ENCODE results near the gene AHNAK2. TPM values are rescaled to one million over a fixed set of nuclear protein-coding genes. Genes with fewer than 3 reads are reported as not detected.
A peak's percentile ranks its signal among the peaks of the same experiment; 100 is the strongest.

AHNAK2 gene
- total RNA-seq, 1 experiment from 2014 or later = 223 TPM

DNA sequence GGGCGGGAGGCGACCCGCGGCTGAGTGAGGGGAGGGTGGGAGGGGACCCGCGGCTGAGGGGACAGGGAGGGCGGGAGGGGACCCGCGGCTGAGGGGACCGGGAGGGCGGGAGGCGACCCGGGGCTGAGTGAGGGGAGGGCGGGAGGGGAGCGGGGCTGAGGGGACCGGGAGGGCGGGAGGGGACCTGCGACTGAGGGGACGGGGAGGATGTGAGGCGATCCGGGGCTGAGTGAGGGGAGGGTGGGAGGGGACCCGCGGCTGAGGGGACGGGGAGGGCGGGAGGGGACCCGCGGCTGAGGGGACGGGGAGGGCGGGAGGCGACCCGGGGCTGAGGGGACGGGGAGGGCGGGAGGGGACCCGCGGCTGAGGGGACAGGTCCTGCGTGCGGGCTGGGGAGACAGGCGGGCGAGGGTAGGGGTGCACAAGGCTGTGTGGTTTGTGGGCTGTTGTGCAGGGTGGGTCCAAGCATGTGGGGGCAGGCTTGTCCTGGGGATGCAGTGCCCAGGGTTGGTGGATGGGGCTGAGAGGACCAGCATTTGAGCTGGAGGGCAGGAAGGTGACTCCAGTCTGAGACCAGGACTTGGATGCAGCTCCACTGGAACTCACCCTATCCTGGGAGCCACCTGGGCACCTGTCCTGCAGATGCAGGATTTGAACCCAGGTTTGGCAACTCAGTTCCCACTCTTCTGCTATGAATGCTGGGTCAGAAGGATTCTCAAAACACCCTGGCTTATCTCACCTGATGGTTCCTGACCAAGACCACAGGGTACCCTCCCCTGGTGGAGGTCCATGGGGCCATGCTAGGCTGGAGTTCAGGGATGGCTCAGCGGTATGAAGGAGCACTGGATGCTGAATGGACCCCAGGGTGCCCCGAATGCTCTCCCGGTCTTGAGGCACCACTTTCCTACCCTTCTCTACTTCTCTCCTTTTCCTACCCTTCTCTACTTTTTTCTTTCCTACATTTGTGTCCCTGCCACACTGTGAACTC is 44.1 kb downstream of the AHNAK2 start:
- POLR2A ChIA-PET = no interaction called here
- Histone ChIP-seq H3K36me3 (ENCODE audit: control insufficient read depth, insufficient read depth, low read length) (no peaks in the 10 kb centered on the region), H3K4me3 (ENCODE audit: low read depth in 2 of 2, low read length in 2 of 2) (peak overlapping the region in 1 of 2 experiments; percentile 14; a peak in 1 of 4 replicates), H3K9me3 (ENCODE audit: control insufficient read depth, insufficient read depth, low read depth, low read length) (no peaks in the 10 kb centered on the region), H3K27me3 (ENCODE audit: control insufficient read depth, insufficient read depth, low read length) (no peaks in the 10 kb centered on the region), H3K27ac (ENCODE audit: low read length) (no peak overlapping the region), H3K4me1 (ENCODE audit: control insufficient read depth, insufficient read depth, low read length) (no peaks in the 10 kb centered on the region)
- DNase-seq (ENCODE audit: low read depth, low spot score) (no peak), ATAC-seq (no peak)
- CTCF ChIA-PET = no interaction called here
- in situ Hi-C loops (cut with HindIII; ENCODE audit: low pct_unique_long_range_greater_than_20kb, low sequenced_read_pairs) = no loop called here
- no TSS peak for BruUV-seq (replicated peaks)
- no peak for TF ChIP-seq SIN3A (IDR thresholded peaks at IDR 0.05; ENCODE audit: borderline replicate concordance, insufficient read depth, low read depth, low read length)
- no peak for TF ChIP-seq REST (IDR thresholded peaks at IDR 0.05; ENCODE audit: insufficient read depth in 1 of 2, low read depth in 2 of 2, low read length in 1 of 2)
- TF ChIP-seq, protein P1, sequence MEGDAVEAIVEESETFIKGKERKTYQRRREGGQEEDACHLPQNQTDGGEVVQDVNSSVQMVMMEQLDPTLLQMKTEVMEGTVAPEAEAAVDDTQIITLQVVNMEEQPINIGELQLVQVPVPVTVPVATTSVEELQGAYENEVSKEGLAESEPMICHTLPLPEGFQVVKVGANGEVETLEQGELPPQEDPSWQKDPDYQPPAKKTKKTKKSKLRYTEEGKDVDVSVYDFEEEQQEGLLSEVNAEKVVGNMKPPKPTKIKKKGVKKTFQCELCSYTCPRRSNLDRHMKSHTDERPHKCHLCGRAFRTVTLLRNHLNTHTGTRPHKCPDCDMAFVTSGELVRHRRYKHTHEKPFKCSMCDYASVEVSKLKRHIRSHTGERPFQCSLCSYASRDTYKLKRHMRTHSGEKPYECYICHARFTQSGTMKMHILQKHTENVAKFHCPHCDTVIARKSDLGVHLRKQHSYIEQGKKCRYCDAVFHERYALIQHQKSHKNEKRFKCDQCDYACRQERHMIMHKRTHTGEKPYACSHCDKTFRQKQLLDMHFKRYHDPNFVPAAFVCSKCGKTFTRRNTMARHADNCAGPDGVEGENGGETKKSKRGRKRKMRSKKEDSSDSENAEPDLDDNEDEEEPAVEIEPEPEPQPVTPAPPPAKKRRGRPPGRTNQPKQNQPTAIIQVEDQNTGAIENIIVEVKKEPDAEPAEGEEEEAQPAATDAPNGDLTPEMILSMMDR (IDR thresholded peaks at IDR 0.05) = no peak
- intact Hi-C loops (cut with micrococcal nuclease; ENCODE audit: unreplicated experiment) = no loop called here

DNA sequence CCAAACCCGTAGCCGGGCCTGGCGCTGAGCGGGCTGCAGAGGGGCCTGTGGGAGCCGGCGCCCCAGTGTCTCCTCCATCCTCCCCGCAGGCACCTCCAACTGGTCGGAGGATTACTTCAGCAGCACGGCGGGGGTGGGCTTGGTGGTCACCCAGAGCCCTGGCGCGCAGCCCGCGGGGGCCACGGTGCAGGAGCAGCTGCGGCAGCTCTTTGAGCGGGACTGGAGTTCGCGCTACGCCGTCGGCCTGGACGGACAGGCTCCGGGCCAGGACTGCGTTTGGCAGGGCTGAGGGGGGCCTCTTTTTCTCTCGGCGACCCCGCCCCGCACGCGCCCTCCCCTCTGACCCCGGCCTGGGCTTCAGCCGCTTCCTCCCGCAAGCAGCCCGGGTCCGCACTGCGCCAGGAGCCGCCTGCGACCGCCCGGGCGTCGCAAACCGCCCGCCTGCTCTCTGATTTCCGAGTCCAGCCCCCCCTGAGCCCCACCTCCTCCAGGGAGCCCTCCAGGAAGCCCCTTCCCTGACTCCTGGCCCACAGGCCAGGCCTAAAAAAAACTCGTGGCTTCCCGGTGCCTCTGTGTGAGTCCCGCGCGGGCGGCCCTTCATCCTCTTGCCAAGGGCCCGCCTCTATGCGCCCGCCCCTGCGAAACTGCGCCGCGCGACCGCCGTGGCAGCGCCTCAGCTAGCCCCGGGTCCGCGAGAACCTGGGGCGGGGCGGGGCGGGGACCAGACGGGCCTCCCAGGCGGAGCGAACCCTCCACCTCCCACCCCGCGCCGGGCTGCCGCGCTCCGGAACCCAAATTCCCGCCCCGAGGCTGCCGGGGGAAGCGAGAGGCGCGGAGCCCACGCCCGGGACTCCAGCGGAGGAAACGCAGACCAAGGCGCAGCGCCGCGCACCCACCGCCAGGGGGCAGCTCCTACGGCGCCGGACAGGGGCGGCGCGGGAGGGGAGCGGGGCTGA is 45.2 kb downstream of the AHNAK2 start:
- H3K4me3 ChIP-seq (ENCODE audit: low read depth in 2 of 2, low read length in 2 of 2) = peak overlapping the region; percentile 44 to 50
- intact Hi-C loops (cut with micrococcal nuclease; ENCODE audit: unreplicated experiment) (no loop called here), in situ Hi-C loops (cut with HindIII; ENCODE audit: low pct_unique_long_range_greater_than_20kb, low sequenced_read_pairs) (no loop called here)
- no peak overlapping the region for H3K27ac ChIP-seq (ENCODE audit: low read length)
- POLR2A ChIA-PET = interaction anchor here (0.6 kb wide), 1 partner anchor 49 kb away, joined by 3 read pairs; no protein-coding TSS in a partner anchor
- CTCF ChIA-PET = interaction anchor here (1.0 kb wide), 1 partner anchor 14 kb away, joined by 3 read pairs; no protein-coding TSS in a partner anchor
- TF ChIP-seq POLR2AphosphoS5 (IDR thresholded peaks at IDR 0.05; ENCODE audit: low read depth, low read length) (peak; percentile 24; the same call in 1 of the 2 replicates), REST (IDR thresholded peaks at IDR 0.05; ENCODE audit: insufficient read depth in 1 of 2, low read depth in 2 of 2, low read length in 1 of 2) (no peak), SIN3A (IDR thresholded peaks at IDR 0.05; ENCODE audit: borderline replicate concordance, insufficient read depth, low read depth, low read length) (no peak), TCF7L2 (IDR thresholded peaks at IDR 0.05; ENCODE audit: low read depth, low read length) (no peak)
- TF ChIP-seq, protein P1 (IDR thresholded peaks at IDR 0.05) = peak; percentile 81
- DNase-seq (ENCODE audit: low read depth, low spot score) (peak; percentile 15), ATAC-seq (peak; percentile 76)
- no peaks in the 10 kb centered on the region for H3K4me1 ChIP-seq (ENCODE audit: control insufficient read depth, insufficient read depth, low read length)
- no TSS peak for BruUV-seq (replicated peaks)
- H3K27me3 ChIP-seq (ENCODE audit: control insufficient read depth, insufficient read depth, low read length) = no peaks in the 10 kb centered on the region
- no peaks in the 10 kb centered on the region for H3K9me3 ChIP-seq (ENCODE audit: control insufficient read depth, insufficient read depth, low read depth, low read length)
- no peaks in the 10 kb centered on the region for H3K36me3 ChIP-seq (ENCODE audit: control insufficient read depth, insufficient read depth, low read length)
